HCT116 (cell line): ENCODE data around the gene ADGRA1. TPM values are rescaled to one million over a fixed set of nuclear protein-coding genes. Genes with fewer than 3 reads are reported as not detected.

Experiments
- ATAC-seq: fragments of 200-7000 bp; cut with Tn5 transposase; 2 replicates; pipeline ENCODE4 v1.9.1; 2020; ENCODE audit warnings: mild to moderate bottlenecking, moderate library complexity
- BruUV-seq: library from RNA; stranded (reverse); fragments of 400-500 nt; replicated peaks from 2 replicates; lab custom pipeline; 2021; lab: Mats Ljungman, UMichigan
- CTCF ChIA-PET: fragments of 300-600 bp; sonication (Branson Sonifier 250); formaldehyde crosslinking; loops from one replicate; lab custom pipeline; 2021; ENCODE audit warnings: antibody characterized with exemption; lab: Charles Lee
- POLR2A ChIA-PET: fragments of 300-600, 350-600 bp; sonication (Branson Sonifier 250); formaldehyde crosslinking; loops from one replicate; lab custom pipeline; 2021; ENCODE audit warnings: antibody characterized with exemption; lab: Charles Lee
- RAD21 ChIA-PET, 2 experiments: fragments of 300-600 bp; sonication (Branson Sonifier 250); formaldehyde crosslinking; loops; one replicate each; lab custom pipeline; 2023; ENCODE audit warnings: low total read pairs in 2 of 2; ENCODE audit not compliant: uncharacterized antibody in 2 of 2, unreplicated experiment in 2 of 2, low non-redundant PET in 1 of 2; lab: Charles Lee
- DNase-seq: peaks from one replicate; pipeline ENCODE4 v3.0.0-alpha.2; 2010; ENCODE audit warnings: low read depth, low spot score
- H2AFZ ChIP-seq: fragments of 200-600 bp; shearing (Covaris generic), sonication (generic); 2 replicates; pipeline ENCODE4 v1.6.1; 2017; ENCODE audit warnings: low read depth, mixed run types, mixed read lengths, antibody characterized with exemption, low read length; ENCODE audit not compliant: poor library complexity, severe bottlenecking
- H3K27ac ChIP-seq: 2 replicates; pipeline ENCODE4 v1.5.1; 2012; ENCODE audit warnings: low read depth, low read length
- H3K27me3 ChIP-seq: fragments of 200-600 bp; sonication (generic); 2 replicates; pipeline ENCODE4 v1.6.1; 2016; ENCODE audit warnings: mixed run types, low read length, mixed read lengths; ENCODE audit not compliant: insufficient read depth
- H3K36me3 ChIP-seq, 2 experiments: fragments of 200-500 bp in 1 of 2; fragments of 200-600 bp in 1 of 2; sonication (Bioruptor generic) in 1 of 2; sonication (generic) in 1 of 2; 2 replicates each; pipeline versions ENCODE4 v1.5.1 to v1.6.1; 2014 to 2016; ENCODE audit warnings: low read length in 2 of 2, inconsistent platforms in 1 of 2, mixed read lengths in 1 of 2, mixed run types in 1 of 2; ENCODE audit not compliant: insufficient read depth in 2 of 2, control insufficient read depth in 1 of 2
- H3K4me1 ChIP-seq, 2 experiments: fragments of 200-600 bp in 1 of 2; sonication (generic) in 1 of 2; 2 replicates each; pipeline versions ENCODE4 v1.5.1 to v1.6.1; 2012 to 2017; ENCODE audit warnings: low read length in 2 of 2, inconsistent platforms in 1 of 2, mild to moderate bottlenecking in 1 of 2, mixed read lengths in 1 of 2, mixed run types in 1 of 2, moderate library complexity in 1 of 2; ENCODE audit not compliant: insufficient read depth in 2 of 2, control insufficient read depth in 1 of 2
- H3K4me2 ChIP-seq: fragments of 200-600 bp; sonication (generic); 2 replicates; pipeline ENCODE4 v1.6.1; 2017; ENCODE audit warnings: mixed run types, low read length, mixed read lengths
- H3K4me3 ChIP-seq, 2 experiments: fragments of 200-600 bp in 1 of 2; sonication (generic) in 1 of 2; replicated peaks in 1 of 2; 2 replicates each; pipeline ENCODE4 v1.5.1; 2011 to 2016; ENCODE audit warnings: low read length in 2 of 2, control low read depth in 1 of 2, low read depth in 1 of 2, mild to moderate bottlenecking in 1 of 2, mixed read lengths in 1 of 2, mixed run types in 1 of 2
- H3K79me2 ChIP-seq: fragments of 200-600 bp; sonication (generic); 2 replicates; pipeline ENCODE4 v1.6.1; 2017; ENCODE audit warnings: mild to moderate bottlenecking, mixed run types, low read length, moderate library complexity, mixed read lengths; ENCODE audit not compliant: insufficient read depth
- H3K9ac ChIP-seq: fragments of 200-600 bp; sonication (generic); 2 replicates; pipeline ENCODE4 v1.6.1; 2016; ENCODE audit warnings: low read length, mixed read lengths
- H3K9me2 ChIP-seq: fragments of 200-600 bp; sonication (generic), shearing (Covaris generic); 2 replicates; pipeline ENCODE4 v1.6.1; 2017; ENCODE audit warnings: mixed run types, mild to moderate bottlenecking, moderate library complexity; ENCODE audit not compliant: insufficient read depth
- H3K9me3 ChIP-seq, 2 experiments: fragments of 200-500 bp in 1 of 2; fragments of 200-600 bp in 1 of 2; sonication (Bioruptor generic) in 1 of 2; sonication (generic) in 1 of 2; 2 replicates each; pipeline ENCODE4 v1.6.1; 2014 to 2017; ENCODE audit warnings: low read length in 2 of 2, mixed read lengths in 2 of 2, inconsistent platforms in 1 of 2, low read depth in 1 of 2, mild to moderate bottlenecking in 1 of 2, mixed run types in 1 of 2, moderate library complexity in 1 of 2; ENCODE audit not compliant: control insufficient read depth in 1 of 2, insufficient read depth in 1 of 2
- H4K20me1 ChIP-seq: fragments of 200-600 bp; sonication (generic), shearing (Covaris generic); 2 replicates; pipeline ENCODE4 v1.6.1; 2017; ENCODE audit warnings: mixed run types, mild to moderate bottlenecking, moderate library complexity; ENCODE audit not compliant: insufficient read depth
- ELF1 ChIP-seq: IDR thresholded peaks from 2 replicates; pipeline ENCODE4 v1.6.1; 2012; ENCODE audit warnings: low read depth, borderline replicate concordance
- EZH2phosphoT487 ChIP-seq: fragments of 200-600 bp; IDR thresholded peaks from 2 replicates; pipeline ENCODE4 v1.6.1; 2018; ENCODE audit warnings: antibody characterized with exemption, borderline replicate concordance
- JUND ChIP-seq: IDR thresholded peaks from 2 replicates; pipeline ENCODE4 v1.6.1; 2012
- SP1 ChIP-seq: IDR thresholded peaks from 2 replicates; pipeline ENCODE4 v1.6.1; 2012; ENCODE audit warnings: low read depth
- intact Hi-C: fragments of 100-400 bp; cut with micrococcal nuclease; formaldehyde crosslinking; loops from 2 replicates; pipeline ENCODE4 v1.10.0; 2022
- total RNA-seq: library from RNA; stranded (reverse); gene quantifications from one replicate; pipeline ENCODE4 v1.2.1, GENCODE V29; 2021; ENCODE audit not compliant: unreplicated experiment
- TF ChIP-seq, protein P1 (sequence below): IDR thresholded peaks from 2 replicates; pipeline ENCODE4 v1.6.1; 2012; ENCODE audit warnings: low read depth

The ADGRA1 gene
- total RNA-seq, 1 experiment from 2014 or later, result not detected

DNA sequence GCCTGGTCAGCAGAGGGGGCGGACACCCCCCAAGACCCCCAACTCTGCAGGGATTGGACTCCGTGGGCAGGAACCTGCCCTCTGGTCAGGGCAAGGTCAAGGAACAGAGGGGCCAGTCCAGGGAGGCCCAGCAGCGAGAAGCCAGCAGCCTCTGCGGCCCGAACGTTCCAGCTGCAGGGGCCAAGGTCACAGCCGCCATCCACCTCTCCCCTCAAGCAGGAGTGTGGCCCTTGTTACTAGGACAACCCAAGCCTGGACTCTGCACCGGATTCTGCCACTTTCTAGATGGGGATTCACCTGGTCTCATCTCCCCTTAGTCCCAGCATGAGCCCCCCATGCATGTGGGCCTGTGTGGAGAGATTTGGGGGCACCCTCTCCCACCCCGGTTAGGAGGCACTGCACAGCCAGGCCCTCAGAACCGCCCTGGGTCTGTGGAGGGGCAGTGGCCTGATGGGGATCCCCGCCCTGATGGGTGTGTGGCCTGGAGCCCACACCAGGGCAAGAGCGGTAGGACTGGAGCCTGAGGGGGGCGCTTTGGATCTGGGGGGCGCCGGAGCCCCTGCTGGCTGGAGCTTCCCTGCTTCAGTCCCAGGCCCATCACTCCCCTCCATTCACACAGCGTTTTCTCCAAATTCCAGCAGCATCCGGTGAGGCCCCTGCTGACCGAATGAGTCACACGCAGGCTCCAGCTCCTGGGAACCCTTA lies 18.1 kb downstream of the ADGRA1 start:
- peaks cover 2 to 11% of the 10 kb centered on the region in 2 experiments; a peak in 2 of 4 replicates for H3K4me1 ChIP-seq
- no TSS peak for BruUV-seq
- H3K9me2 ChIP-seq, result no peaks in the 10 kb centered on the region
- no peak for TF ChIP-seq JUND
- TF ChIP-seq, protein P1, sequence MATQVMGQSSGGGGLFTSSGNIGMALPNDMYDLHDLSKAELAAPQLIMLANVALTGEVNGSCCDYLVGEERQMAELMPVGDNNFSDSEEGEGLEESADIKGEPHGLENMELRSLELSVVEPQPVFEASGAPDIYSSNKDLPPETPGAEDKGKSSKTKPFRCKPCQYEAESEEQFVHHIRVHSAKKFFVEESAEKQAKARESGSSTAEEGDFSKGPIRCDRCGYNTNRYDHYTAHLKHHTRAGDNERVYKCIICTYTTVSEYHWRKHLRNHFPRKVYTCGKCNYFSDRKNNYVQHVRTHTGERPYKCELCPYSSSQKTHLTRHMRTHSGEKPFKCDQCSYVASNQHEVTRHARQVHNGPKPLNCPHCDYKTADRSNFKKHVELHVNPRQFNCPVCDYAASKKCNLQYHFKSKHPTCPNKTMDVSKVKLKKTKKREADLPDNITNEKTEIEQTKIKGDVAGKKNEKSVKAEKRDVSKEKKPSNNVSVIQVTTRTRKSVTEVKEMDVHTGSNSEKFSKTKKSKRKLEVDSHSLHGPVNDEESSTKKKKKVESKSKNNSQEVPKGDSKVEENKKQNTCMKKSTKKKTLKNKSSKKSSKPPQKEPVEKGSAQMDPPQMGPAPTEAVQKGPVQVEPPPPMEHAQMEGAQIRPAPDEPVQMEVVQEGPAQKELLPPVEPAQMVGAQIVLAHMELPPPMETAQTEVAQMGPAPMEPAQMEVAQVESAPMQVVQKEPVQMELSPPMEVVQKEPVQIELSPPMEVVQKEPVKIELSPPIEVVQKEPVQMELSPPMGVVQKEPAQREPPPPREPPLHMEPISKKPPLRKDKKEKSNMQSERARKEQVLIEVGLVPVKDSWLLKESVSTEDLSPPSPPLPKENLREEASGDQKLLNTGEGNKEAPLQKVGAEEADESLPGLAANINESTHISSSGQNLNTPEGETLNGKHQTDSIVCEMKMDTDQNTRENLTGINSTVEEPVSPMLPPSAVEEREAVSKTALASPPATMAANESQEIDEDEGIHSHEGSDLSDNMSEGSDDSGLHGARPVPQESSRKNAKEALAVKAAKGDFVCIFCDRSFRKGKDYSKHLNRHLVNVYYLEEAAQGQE, result no peak
- no peak for TF ChIP-seq SP1
- H3K36me3 ChIP-seq, result no peaks in the 10 kb centered on the region
- H3K9me3 ChIP-seq, result no peaks in the 10 kb centered on the region; a peak in 1 of 4 replicates
- no peaks in the 10 kb centered on the region for H3K27me3 ChIP-seq
- ChIA-PET CTCF (no interaction called here), POLR2A (no interaction called here), RAD21 (no interaction called here)
- H3K4me3 ChIP-seq, result no peak overlapping the region
- H4K20me1 ChIP-seq, result no peaks in the 10 kb centered on the region
- no peak for DNase-seq
- no peak overlapping the region for H2AFZ ChIP-seq
- H3K9ac ChIP-seq, result no peak overlapping the region
- H3K79me2 ChIP-seq, result no peaks in the 10 kb centered on the region
- no peak for ATAC-seq
- no peak overlapping the region for H3K4me2 ChIP-seq
- intact Hi-C loops, result no loop called here
- H3K27ac ChIP-seq, result no peak overlapping the region

- H3K27ac ChIP-seq, result no peak overlapping the region
- H3K9me2 ChIP-seq, result no peaks in the 10 kb centered on the region
- no peak overlapping the region for H3K4me3 ChIP-seq
- no peak overlapping the region for H2AFZ ChIP-seq
- intact Hi-C loops, result no loop called here
- RAD21 ChIA-PET, result no interaction called here
- no peaks in the 10 kb centered on the region for H3K79me2 ChIP-seq
- no peak for DNase-seq
- CTCF ChIA-PET, result no interaction called here
- H4K20me1 ChIP-seq, result no peaks in the 10 kb centered on the region
- H3K4me1 ChIP-seq, result peaks cover 2 to 11% of the 10 kb centered on the region in 2 experiments; a peak in 2 of 4 replicates
- H3K9ac ChIP-seq, result no peak overlapping the region
- H3K9me3 ChIP-seq, result no peaks in the 10 kb centered on the region; a peak in 1 of 4 replicates
- no peak for ATAC-seq
- no peaks in the 10 kb centered on the region for H3K27me3 ChIP-seq
- TF ChIP-seq SP1 (no peak), EZH2phosphoT487 (no peak), ELF1 (no peak), JUND (no peak)
- no peak overlapping the region for H3K4me2 ChIP-seq
- BruUV-seq, result no TSS peak
- POLR2A ChIA-PET, result no interaction called here
- no peaks in the 10 kb centered on the region for H3K36me3 ChIP-seq
These were observed 18.8 kb downstream of the ADGRA1 start for GRCh38 chr10:133106516-133106915.
